H9 (cell line): Measurements from ENCODE around the gene WFS1. TPM values are rescaled to one million over a fixed set of nuclear protein-coding genes. Genes with fewer than 3 reads are reported as not detected.

ENCODE experiments used
- DNase-seq: peaks from one replicate; pipeline ENCODE4 v3.0.0-alpha.2; 2017
- H2AFZ ChIP-seq: one replicate; pipeline ENCODE4 v1.6.1; 2013; ENCODE audit warnings: mild to moderate bottlenecking, low read length, control low read depth, moderate library complexity
- H2AK5ac ChIP-seq: 2 replicates; pipeline ENCODE4 v1.6.1; 2013; ENCODE audit warnings: low read length, control low read depth, mixed read lengths; ENCODE audit not compliant: insufficient read length
- H2BK120ac ChIP-seq: one replicate; pipeline ENCODE4 v1.6.1; 2013; ENCODE audit warnings: low read depth, mild to moderate bottlenecking, low read length, control low read depth, inconsistent platforms; ENCODE audit not compliant: poor library complexity, severe bottlenecking
- H2BK12ac ChIP-seq: 2 replicates; pipeline ENCODE4 v1.6.1; 2013; ENCODE audit warnings: low read length, control low read depth, mixed read lengths, low read depth; ENCODE audit not compliant: insufficient read length
- H2BK15ac ChIP-seq: 2 replicates; pipeline ENCODE4 v1.6.1; 2013; ENCODE audit warnings: low read depth, low read length, control low read depth
- H2BK20ac ChIP-seq: one replicate; pipeline ENCODE4 v1.6.1; 2013; ENCODE audit warnings: low read depth, mild to moderate bottlenecking, low read length, control low read depth, inconsistent platforms; ENCODE audit not compliant: poor library complexity, severe bottlenecking
- H2BK5ac ChIP-seq: 2 replicates; pipeline ENCODE4 v1.6.1; 2013; ENCODE audit warnings: low read length, control low read depth, mixed read lengths; ENCODE audit not compliant: insufficient read length
- H3K14ac ChIP-seq: 2 replicates; pipeline ENCODE4 v1.6.1; 2013; ENCODE audit warnings: low read length, control low read depth; ENCODE audit not compliant: insufficient read depth
- H3K18ac ChIP-seq: 2 replicates; pipeline ENCODE4 v1.6.1; 2013; ENCODE audit warnings: low read depth, mild to moderate bottlenecking, mixed read lengths, low read length, control low read depth; ENCODE audit not compliant: insufficient read length
- H3K23ac ChIP-seq: 2 replicates; pipeline ENCODE4 v1.6.1; 2013; ENCODE audit warnings: low read length, control low read depth, mixed read lengths, low read depth; ENCODE audit not compliant: insufficient read length
- H3K23me2 ChIP-seq: 2 replicates; pipeline ENCODE4 v1.6.1; 2013; ENCODE audit warnings: low read depth, mild to moderate bottlenecking, mixed read lengths, low read length, control low read depth; ENCODE audit not compliant: insufficient read length, poor library complexity, severe bottlenecking
- H3K27ac ChIP-seq: 2 replicates; pipeline ENCODE4 v1.5.1; 2013; ENCODE audit warnings: low read length, control low read depth, mixed read lengths, low read depth; ENCODE audit not compliant: insufficient read length
- H3K27me3 ChIP-seq: 2 replicates; pipeline ENCODE4 v1.6.1; 2013; ENCODE audit warnings: low read length, control low read depth, inconsistent platforms; ENCODE audit not compliant: insufficient read depth
- H3K4ac ChIP-seq: 2 replicates; pipeline ENCODE4 v1.6.1; 2013; ENCODE audit warnings: low read depth, mild to moderate bottlenecking, control low read depth, inconsistent platforms, low read length, moderate library complexity
- H3K4me1 ChIP-seq: 2 replicates; pipeline ENCODE4 v1.6.1; 2013; ENCODE audit warnings: low read length, control low read depth, inconsistent platforms; ENCODE audit not compliant: insufficient read depth
- H3K4me2 ChIP-seq: 2 replicates; pipeline ENCODE4 v1.6.1; 2013; ENCODE audit warnings: low read length, control low read depth, mixed read lengths; ENCODE audit not compliant: insufficient read length, insufficient read depth
- H3K56ac ChIP-seq: 2 replicates; pipeline ENCODE4 v1.6.1; 2013; ENCODE audit warnings: low read depth, mild to moderate bottlenecking, mixed read lengths, low read length, control low read depth; ENCODE audit not compliant: insufficient read length
- H3K79me1 ChIP-seq: 2 replicates; pipeline ENCODE4 v1.6.1; 2013; ENCODE audit warnings: low read depth, mild to moderate bottlenecking, moderate library complexity, low read length, control low read depth, inconsistent platforms; ENCODE audit not compliant: insufficient read depth, poor library complexity, severe bottlenecking
- H3K79me2 ChIP-seq: 2 replicates; pipeline ENCODE4 v1.6.1; 2013; ENCODE audit warnings: low read length, control low read depth, inconsistent platforms; ENCODE audit not compliant: insufficient read depth
- H3K9ac ChIP-seq: 2 replicates; pipeline ENCODE4 v1.6.1; 2013; ENCODE audit warnings: low read length, control low read depth, mixed read lengths; ENCODE audit not compliant: insufficient read length; ENCODE audit errors: extremely low read depth
- H3K9me3 ChIP-seq: one replicate; pipeline ENCODE4 v1.6.1; 2013; ENCODE audit warnings: low read depth, low read length, inconsistent platforms; ENCODE audit not compliant: control insufficient read depth
- H3T11ph ChIP-seq: one replicate; pipeline ENCODE4 v1.6.1; 2013; ENCODE audit warnings: mild to moderate bottlenecking, low read length, control low read depth, inconsistent platforms
- H4K20me1 ChIP-seq: one replicate; pipeline ENCODE4 v1.6.1; 2013; ENCODE audit not compliant: control insufficient read depth, insufficient read length, insufficient read depth
- H4K5ac ChIP-seq: 2 replicates; pipeline ENCODE4 v1.6.1; 2013; ENCODE audit warnings: low read depth, mild to moderate bottlenecking, mixed read lengths, low read length, control low read depth; ENCODE audit not compliant: insufficient read length
- H4K8ac ChIP-seq: replicated peaks from 2 replicates; pipeline ENCODE4 v1.6.1; 2013; ENCODE audit warnings: low read length, control low read depth, mixed read lengths, low read depth; ENCODE audit not compliant: insufficient read length
- H4K91ac ChIP-seq: 2 replicates; pipeline ENCODE4 v1.6.1; 2013; ENCODE audit warnings: low read depth, mild to moderate bottlenecking, moderate library complexity, mixed read lengths, low read length, control low read depth; ENCODE audit not compliant: insufficient read length
- H3K27ac Mint-ChIP-seq, 3 experiments: 2 replicates in 2 of 3; 3 replicates in 1 of 3; pipeline ENCODE4 v1.8.0; 2020 to 2021; ENCODE audit warnings: mixed read lengths in 3 of 3, mild to moderate bottlenecking in 1 of 3, moderate library complexity in 1 of 3
- H3K27me3 Mint-ChIP-seq: 2 replicates; pipeline ENCODE4 v1.8.0; 2021; ENCODE audit warnings: low read depth, mild to moderate bottlenecking, moderate library complexity, mixed read lengths
- H3K36me3 Mint-ChIP-seq, 3 experiments: 2 replicates in 2 of 3; 3 replicates in 1 of 3; pipeline ENCODE4 v1.8.0; 2020 to 2021; ENCODE audit warnings: low read depth in 3 of 3, mixed read lengths in 3 of 3; ENCODE audit not compliant: insufficient read depth in 1 of 3
- H3K4me1 Mint-ChIP-seq, 2 experiments: 2 replicates each; pipeline ENCODE4 v1.8.0; 2020; ENCODE audit warnings: mixed read lengths in 2 of 2
- H3K4me3 Mint-ChIP-seq, 2 experiments: 2 replicates in 1 of 2; 3 replicates in 1 of 2; pipeline ENCODE4 v1.8.0; 2020 to 2021; ENCODE audit warnings: mild to moderate bottlenecking in 2 of 2, mixed read lengths in 2 of 2, moderate library complexity in 1 of 2
- H3K9me3 Mint-ChIP-seq, 2 experiments: 2 replicates in 1 of 2; 3 replicates in 1 of 2; pipeline ENCODE4 v1.8.0; 2020; ENCODE audit warnings: mild to moderate bottlenecking in 2 of 2, mixed read lengths in 2 of 2, moderate library complexity in 1 of 2
- WGBS: extraction: QIAGEN DNeasy Blood & Tissue Kit; methylation state at CpG from one replicate; pipeline ENCODE4 v1.1.7; 2013; ENCODE audit warnings: missing lambda C conversion rate, low lambda C conversion rate, mixed read lengths; ENCODE audit not compliant: insufficient read length; ENCODE audit errors: extremely low coverage; 5-methylcytosine and 5-hydroxymethylcytosine counted together
- total RNA-seq: library from RNA; stranded (reverse); gene quantifications from 2 replicates; pipeline ENCODE4 v1.2.1, GENCODE V29; 2021
- TF ChIP-seq, protein P1 (sequence below): fragments of 200-600 bp; sonication (generic); conservative IDR thresholded peaks from 3 replicates; pipeline ENCODE4 v1.8.0; 2021; ENCODE audit warnings: antibody characterized with exemption, mild to moderate bottlenecking

Gene WFS1
- total RNA-seq, 1 experiment from 2014 or later, result 18.9 TPM

- H3K56ac ChIP-seq, result no peak overlapping the region
- no CpG with 5 or more reads among the region's 1 CpG for WGBS
- no peaks in the 10 kb centered on the region for H4K20me1 ChIP-seq
- Mint-ChIP-seq H3K27ac (no peak overlapping the region; a peak in 1 of 7 replicates), H3K9me3 (peaks cover 0 to 3% of the 10 kb centered on the region in 2 experiments; a peak in 1 of 5 replicates), H3K4me1 (peaks cover 15 to 17% of the 10 kb centered on the region in 2 experiments), H3K36me3 (no peaks in the 10 kb centered on the region; a peak in 2 of 7 replicates), H3K4me3 (no peak overlapping the region; a peak in 1 of 5 replicates), H3K27me3 (no peaks in the 10 kb centered on the region; the same call in none of the 2 replicates)
- H3K4ac ChIP-seq, result no peak overlapping the region
- no peak overlapping the region for H2BK120ac ChIP-seq
- no peak for DNase-seq
- no peak overlapping the region for H4K8ac ChIP-seq
- H3K4me1 ChIP-seq, result no peaks in the 10 kb centered on the region
- no peaks in the 10 kb centered on the region for H3K79me2 ChIP-seq
- no peaks in the 10 kb centered on the region for H3K9me3 ChIP-seq
- no peak overlapping the region for H2AK5ac ChIP-seq
- H2AFZ ChIP-seq, result no peak overlapping the region
- H3T11ph ChIP-seq, result no peak overlapping the region
- TF ChIP-seq, protein P1, sequence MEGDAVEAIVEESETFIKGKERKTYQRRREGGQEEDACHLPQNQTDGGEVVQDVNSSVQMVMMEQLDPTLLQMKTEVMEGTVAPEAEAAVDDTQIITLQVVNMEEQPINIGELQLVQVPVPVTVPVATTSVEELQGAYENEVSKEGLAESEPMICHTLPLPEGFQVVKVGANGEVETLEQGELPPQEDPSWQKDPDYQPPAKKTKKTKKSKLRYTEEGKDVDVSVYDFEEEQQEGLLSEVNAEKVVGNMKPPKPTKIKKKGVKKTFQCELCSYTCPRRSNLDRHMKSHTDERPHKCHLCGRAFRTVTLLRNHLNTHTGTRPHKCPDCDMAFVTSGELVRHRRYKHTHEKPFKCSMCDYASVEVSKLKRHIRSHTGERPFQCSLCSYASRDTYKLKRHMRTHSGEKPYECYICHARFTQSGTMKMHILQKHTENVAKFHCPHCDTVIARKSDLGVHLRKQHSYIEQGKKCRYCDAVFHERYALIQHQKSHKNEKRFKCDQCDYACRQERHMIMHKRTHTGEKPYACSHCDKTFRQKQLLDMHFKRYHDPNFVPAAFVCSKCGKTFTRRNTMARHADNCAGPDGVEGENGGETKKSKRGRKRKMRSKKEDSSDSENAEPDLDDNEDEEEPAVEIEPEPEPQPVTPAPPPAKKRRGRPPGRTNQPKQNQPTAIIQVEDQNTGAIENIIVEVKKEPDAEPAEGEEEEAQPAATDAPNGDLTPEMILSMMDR, result no peak
- H3K9ac ChIP-seq, result no peak overlapping the region
- no peak overlapping the region for H2BK5ac ChIP-seq
- no peak overlapping the region for H4K5ac ChIP-seq
- no peak overlapping the region for H3K14ac ChIP-seq
- H3K27ac ChIP-seq, result no peak overlapping the region
- H2BK15ac ChIP-seq, result no peak overlapping the region
- H3K4me2 ChIP-seq, result no peak overlapping the region
- H4K91ac ChIP-seq, result no peak overlapping the region
- no peaks in the 10 kb centered on the region for H3K27me3 ChIP-seq
- H3K79me1 ChIP-seq, result no peaks in the 10 kb centered on the region
- no peak overlapping the region for H2BK20ac ChIP-seq
- H3K18ac ChIP-seq, result no peak overlapping the region
- no peak overlapping the region for H2BK12ac ChIP-seq
- no peaks in the 10 kb centered on the region for H3K23me2 ChIP-seq
- no peak overlapping the region for H3K23ac ChIP-seq
Measured at GRCh38 chr4:6250984-6251295, 18.7 kb upstream of the WFS1 start.
